Suppressor macrophage treated with lipopolysaccharide for 4 hours (primary cell): ENCODE data around the gene APBA2.

ENCODE experiments used
- DNase-seq: peaks from one replicate; pipeline ENCODE4 v3.0.0-alpha.2; 2020

The APBA2 gene

DNA sequence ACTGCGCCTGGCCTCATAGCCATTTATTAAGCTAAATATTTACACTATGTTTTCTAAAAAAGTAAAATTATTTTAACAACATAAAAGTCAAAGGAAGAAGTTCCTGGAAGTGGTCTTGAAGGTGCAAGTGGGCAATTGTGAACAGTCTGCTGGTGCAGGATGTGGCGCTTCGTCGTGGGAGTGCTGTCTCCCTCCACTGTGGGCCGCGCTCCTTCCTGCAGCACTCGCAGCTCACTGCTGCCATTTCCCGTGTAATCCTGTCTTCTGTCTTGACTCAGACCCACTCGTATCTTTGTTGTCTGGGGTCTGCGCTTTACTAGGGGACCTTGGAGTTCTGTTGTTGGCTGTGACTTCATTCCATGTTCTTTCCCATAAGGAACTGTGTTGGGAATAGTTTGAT is 56.3 kb downstream of the APBA2 start:
- no peak for DNase-seq

DNA sequence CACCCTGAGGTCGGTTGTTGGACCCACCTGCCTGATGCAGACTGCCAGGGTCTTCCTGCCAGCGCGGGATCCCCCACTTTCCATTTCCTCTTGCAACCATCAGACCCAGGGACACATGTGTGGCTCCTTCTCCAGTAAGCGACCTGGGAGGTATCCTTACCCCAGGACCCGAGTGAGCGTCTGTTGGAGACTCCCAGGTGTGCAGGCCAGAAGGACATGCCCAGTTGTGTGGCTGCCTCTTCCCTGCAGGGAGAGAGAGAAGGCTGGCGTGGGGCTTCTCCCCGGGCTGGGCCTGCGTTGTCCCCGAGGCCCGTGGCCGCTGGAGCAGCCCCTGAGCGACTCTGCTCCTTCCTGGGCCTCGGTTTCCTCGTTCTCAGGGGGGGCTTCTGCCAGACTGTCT is 56.8 kb downstream of the APBA2 start:
- no peak for DNase-seq

GRCh38 chr15:28943146-28943545 is 57.4 kb downstream of the APBA2 start:
- no peak for DNase-seq

DNA sequence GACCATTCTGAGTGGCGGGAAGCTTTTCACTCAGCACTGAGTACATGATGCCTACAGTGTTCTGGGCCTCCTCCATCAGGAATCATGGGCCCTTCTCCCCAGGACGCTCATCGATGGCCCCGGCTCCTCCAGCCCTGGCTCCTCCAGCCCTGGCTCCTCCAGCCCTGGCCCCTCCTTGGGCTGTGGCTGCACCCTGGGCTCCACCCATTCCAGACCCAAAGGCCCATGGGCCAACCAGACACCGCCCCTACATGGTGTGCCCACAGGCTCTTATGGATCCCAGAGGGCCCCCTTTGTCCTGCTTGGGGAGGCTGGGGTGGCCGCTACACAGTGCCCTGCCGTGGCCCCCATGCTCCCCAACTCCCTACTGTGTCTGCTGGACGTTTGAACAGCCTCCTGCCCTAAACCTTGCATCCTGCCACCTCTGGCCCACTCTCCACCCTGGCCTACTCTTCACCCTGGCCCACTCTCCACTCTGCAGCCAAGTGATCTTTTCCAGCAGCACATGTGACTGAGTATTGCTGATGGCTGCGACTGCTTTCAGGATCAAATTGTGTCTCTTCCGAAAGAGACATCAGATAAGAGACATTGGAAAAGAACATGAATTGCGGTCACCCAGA is 57.9 kb downstream of the APBA2 start:
- no peak for DNase-seq

DNA sequence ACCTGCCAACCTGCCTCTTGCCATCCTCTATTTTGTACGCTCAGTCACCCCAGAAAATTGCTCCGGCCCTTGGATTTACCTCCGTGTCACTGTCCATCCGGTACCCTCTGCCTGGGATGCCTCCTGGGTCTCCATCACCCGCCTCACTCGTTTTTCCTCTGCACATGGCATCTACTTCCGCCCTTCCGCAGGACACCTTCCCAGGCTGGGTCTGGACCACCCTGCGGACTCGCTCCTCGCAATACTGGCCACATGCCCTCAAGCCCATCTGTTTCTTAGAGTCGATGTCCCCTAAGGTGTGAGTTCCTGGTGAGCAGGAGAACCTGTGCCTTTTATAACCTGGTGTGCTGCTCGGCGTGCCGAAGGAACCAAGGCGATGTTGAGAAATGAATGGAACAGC is 58.5 kb downstream of the APBA2 start:
- DNase-seq = no peak

- no peak for DNase-seq
These were observed 59.0 kb downstream of the APBA2 start for GRCh38 chr15:28944696-28945300.

GRCh38 chr15:28945626-28946230 is 60.0 kb downstream of the APBA2 start:
- DNase-seq = no peak

GRCh38 chr15:28946803-28947202 is 61.0 kb downstream of the APBA2 start:
- DNase-seq = no peak

GRCh38 chr15:28947221-28947674 is 61.5 kb downstream of the APBA2 start:
- no peak for DNase-seq

GRCh38 chr15:28948036-28948435 is 62.3 kb downstream of the APBA2 start:
- DNase-seq = no peak

- DNase-seq = no peak
These were observed 65.1 kb downstream of the APBA2 start for GRCh38 chr15:28950916-28951315.

- no peak for DNase-seq
These were observed 67.1 kb downstream of the APBA2 start for GRCh38 chr15:28952666-28953491.

- no peak for DNase-seq
These were observed 67.9 kb downstream of the APBA2 start for GRCh38 chr15:28953573-28954195.

DNA sequence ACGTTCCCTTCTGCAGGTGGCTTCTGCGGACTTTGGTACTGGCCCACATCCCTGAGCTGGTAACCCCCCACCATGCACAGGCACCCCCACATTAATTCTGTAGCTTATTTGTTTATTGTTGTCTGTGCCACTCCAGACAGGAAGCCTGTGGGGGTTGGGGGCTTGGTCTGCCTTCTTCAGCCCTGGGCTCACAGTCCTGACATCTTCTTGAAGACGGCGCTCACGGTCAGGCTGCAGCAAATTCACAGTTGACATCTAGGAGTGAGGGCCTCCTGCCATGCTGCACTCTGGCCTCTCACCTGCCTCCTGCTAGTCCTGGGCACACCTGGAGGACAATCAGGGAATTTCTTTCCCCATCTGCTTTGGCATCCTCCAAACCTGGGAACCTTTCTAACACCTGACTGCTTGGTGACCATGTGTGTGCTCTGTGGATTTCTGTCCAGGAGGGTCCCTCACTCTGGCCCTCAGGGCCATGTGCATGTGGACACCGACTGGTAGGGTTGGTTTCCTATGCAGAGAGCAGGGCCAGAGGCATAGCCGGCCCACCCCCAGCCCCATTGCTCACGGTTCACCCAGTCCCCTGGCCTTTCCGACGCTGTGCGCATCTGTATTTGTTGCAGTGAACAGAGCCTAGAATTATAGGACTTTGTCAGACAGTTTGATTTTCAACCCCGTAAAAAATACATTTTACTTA is 68.8 kb downstream of the APBA2 start:
- no peak for DNase-seq

- no peak for DNase-seq
These were observed 69.6 kb downstream of the APBA2 start for GRCh38 chr15:28955160-28955992.

GRCh38 chr15:28955993-28956421 is 70.2 kb downstream of the APBA2 start:
- DNase-seq = no peak

DNA sequence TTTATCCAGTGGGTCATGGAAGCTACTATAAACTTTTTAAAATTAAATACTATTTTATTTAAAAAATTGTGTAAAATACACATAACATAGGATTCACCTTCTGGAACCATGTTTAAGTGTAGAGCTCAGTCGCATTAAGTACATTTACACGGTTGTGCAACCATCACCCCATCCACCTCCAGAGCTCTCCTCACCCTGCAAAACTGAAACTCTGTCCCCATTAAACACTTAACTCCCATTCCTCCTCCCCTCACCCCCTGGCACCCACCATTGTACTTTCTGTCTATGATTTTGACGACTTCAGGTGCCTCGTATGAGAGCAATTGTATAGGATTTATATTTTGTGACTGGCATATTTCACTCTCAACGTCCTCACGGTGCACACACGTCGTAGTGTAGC is 70.7 kb downstream of the APBA2 start:
- no peak for DNase-seq

DNA sequence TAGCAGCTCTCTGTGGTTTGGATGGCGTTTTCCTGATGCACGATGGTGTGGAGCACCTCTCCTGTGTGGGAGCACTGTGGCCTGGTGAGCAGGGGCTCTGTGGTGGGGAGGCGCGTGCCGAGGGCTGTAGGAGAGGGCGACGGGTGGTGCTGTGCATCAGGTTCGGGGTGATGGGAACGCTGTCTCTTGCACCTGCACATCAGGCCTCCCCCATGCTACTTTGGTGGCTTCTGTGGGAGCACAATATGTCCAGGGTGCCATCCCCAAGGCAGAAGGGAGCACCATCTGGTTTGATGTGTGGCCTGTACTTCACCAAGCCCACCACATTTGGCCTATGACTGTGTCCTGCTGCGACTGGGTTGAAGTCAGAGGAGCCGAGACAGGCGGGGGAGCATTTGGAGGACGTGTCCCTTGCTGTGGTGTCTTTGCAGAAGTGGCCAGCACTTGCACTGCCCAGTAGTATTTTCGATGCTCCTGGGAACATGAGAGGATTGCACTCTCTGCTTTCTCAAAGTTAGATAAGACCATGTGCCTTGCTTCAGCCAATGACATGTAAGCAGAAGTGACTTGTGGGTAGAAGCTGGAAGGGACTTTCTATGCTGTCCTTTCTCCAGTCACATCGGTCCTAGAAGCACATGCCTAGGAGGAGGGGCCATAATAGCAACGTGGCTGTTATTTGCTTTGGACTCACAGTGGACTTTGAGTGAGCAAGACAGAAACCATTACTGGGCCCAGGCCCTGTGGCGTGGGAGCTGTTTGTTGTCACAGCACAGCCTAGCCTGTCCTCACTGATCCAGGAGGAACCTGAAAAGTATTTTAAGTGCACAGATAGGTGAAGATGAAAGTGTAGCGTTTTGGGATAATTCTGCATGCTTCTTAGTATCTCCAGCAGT is 72.1 kb downstream of the APBA2 start:
- DNase-seq = no peak

GRCh38 chr15:28959326-28959725 is 73.6 kb downstream of the APBA2 start:
- DNase-seq = no peak

GRCh38 chr15:28960979-28961378 is 75.2 kb downstream of the APBA2 start:
- DNase-seq = no peak

- DNase-seq = no peak
These were observed 75.6 kb downstream of the APBA2 start for GRCh38 chr15:28961391-28961790.
